Measurements from ENCODE around the gene C16orf54.

DNA sequence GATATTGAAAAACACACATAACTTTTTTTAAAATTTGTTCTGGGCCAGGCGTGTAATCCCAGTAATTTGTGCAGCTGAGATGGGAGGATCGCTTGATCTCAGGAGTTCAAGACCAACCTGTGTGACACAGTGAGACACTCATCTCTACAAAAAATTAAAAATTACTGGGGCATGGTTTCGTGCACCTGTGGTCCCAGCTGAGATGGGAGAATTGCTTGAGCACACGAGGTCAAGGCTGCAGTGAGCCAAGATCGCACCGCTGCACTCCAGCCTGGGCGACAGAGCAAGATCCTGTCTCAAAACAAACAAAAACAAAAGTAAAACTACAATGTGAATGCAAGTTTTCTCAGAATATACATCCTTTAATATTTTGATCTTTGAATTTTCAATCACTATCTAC lies 15.1 kb downstream of the C16orf54 start:
- TF ChIP-seq, protein P1, sequence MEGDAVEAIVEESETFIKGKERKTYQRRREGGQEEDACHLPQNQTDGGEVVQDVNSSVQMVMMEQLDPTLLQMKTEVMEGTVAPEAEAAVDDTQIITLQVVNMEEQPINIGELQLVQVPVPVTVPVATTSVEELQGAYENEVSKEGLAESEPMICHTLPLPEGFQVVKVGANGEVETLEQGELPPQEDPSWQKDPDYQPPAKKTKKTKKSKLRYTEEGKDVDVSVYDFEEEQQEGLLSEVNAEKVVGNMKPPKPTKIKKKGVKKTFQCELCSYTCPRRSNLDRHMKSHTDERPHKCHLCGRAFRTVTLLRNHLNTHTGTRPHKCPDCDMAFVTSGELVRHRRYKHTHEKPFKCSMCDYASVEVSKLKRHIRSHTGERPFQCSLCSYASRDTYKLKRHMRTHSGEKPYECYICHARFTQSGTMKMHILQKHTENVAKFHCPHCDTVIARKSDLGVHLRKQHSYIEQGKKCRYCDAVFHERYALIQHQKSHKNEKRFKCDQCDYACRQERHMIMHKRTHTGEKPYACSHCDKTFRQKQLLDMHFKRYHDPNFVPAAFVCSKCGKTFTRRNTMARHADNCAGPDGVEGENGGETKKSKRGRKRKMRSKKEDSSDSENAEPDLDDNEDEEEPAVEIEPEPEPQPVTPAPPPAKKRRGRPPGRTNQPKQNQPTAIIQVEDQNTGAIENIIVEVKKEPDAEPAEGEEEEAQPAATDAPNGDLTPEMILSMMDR (IDR thresholded peaks at IDR 0.05), result no peak
- TF ChIP-seq POLR2A (IDR thresholded peaks at IDR 0.05), result no peak

All from lower leg skin (tissue), 3 donors.